Measurements from ENCODE around the gene DNASE1L2. TPM values are rescaled to one million over a fixed set of nuclear protein-coding genes. Genes with fewer than 3 reads are reported as not detected.

The DNASE1L2 gene
- total and polyA plus RNA-seq, 2 of the 4 experiments (the other 2 are of a cell fraction), result 0.18 to 0.75 TPM

GRCh38 chr16:2234813-2235170 lies 1.5 kb upstream of the DNASE1L2 start (continued):
- no peak for TF ChIP-seq CTCF (conservative IDR thresholded peaks at IDR 0.05; ENCODE audit: low read depth, low read length)

GRCh38 chr16:2235234-2235651 lies 1.0 kb upstream of the DNASE1L2 start:
- intact Hi-C loops (cut with micrococcal nuclease) (no loop called here), in situ Hi-C loops (cut with MboI; ENCODE audit: low sequenced_read_pairs) (no loop called here), dilution Hi-C loops (cut with HindIII; ENCODE audit: low sequenced_read_pairs, unreplicated experiment) (no loop called here)
- H4K5ac ChIP-seq (ENCODE audit: low read depth, low read length), result no peak overlapping the region
- peaks cover 14% of the 10 kb centered on the region for H4K20me1 ChIP-seq (ENCODE audit: insufficient read depth, low read length)
- peaks cover 49% of the 10 kb centered on the region for H3K36me3 ChIP-seq (ENCODE audit: control insufficient read depth, insufficient read depth, low read length)
- no peak overlapping the region for H4K8ac ChIP-seq (ENCODE audit: low read depth in 2 of 2, low read length in 2 of 2)
- H3K56ac ChIP-seq (ENCODE audit: extremely low read depth, insufficient read depth, low read length), result no peak overlapping the region
- H3K79me1 ChIP-seq (ENCODE audit: low read depth in 1 of 2, low read length in 2 of 2), result no peaks in the 10 kb centered on the region
- BruUV-seq (replicated peaks), result no TSS peak
- DNase-seq (no peak), ATAC-seq (ENCODE audit: low read depth) (no peak)
- POLR2A ChIA-PET (ENCODE audit: unreplicated experiment), result no interaction called here
- no peaks in the 10 kb centered on the region for H3K9me3 ChIP-seq (ENCODE audit: control insufficient read depth, insufficient read depth, low read length)
- H3K9me1 ChIP-seq (ENCODE audit: insufficient read depth, low read length), result no peaks in the 10 kb centered on the region
- H3K27ac ChIP-seq (ENCODE audit: insufficient read depth, low read length), result no peak overlapping the region
- H2AK5ac ChIP-seq (ENCODE audit: low read depth, low read length), result no peak overlapping the region
- no peak overlapping the region for H2BK15ac ChIP-seq (ENCODE audit: low read depth, low read length)
- H2AK9ac ChIP-seq (replicated peaks; ENCODE audit: low read depth, low read length, poor library complexity), result no peak overlapping the region
- no peak overlapping the region for H2AFZ ChIP-seq (replicated peaks; ENCODE audit: low read length, poor library complexity)
- no peak overlapping the region for H2BK120ac ChIP-seq (ENCODE audit: low read depth, low read length)
- TF ChIP-seq CHD1 (IDR thresholded peaks at IDR 0.05; ENCODE audit: low read depth, low read length) (no peak), POLR2A (IDR thresholded peaks at IDR 0.05; ENCODE audit: low read depth, low read length) (no peak), CEBPB (IDR thresholded peaks at IDR 0.05; ENCODE audit: low read depth, low read length) (no peak)
- H3K23ac ChIP-seq (ENCODE audit: low read depth, low read length), result no peak overlapping the region
- H3K4me3 ChIP-seq (ENCODE audit: insufficient read depth, low read depth, low read length), result no peak overlapping the region
- H2BK5ac ChIP-seq (ENCODE audit: low read depth, low read length, poor library complexity, severe bottlenecking), result no peak overlapping the region
- peaks cover 9% of the 10 kb centered on the region for H3K27me3 ChIP-seq (ENCODE audit: control insufficient read depth, insufficient read depth, low read length)
- no peak overlapping the region for H2BK20ac ChIP-seq (ENCODE audit: low read depth, low read length)
- H3K4me1 ChIP-seq (ENCODE audit: control insufficient read depth, insufficient read depth, low read length), result peaks cover 5% of the 10 kb centered on the region; the same call in 1 of the 2 replicates
- no peak overlapping the region for H3K14ac ChIP-seq (replicated peaks; ENCODE audit: low read depth, low read length)
- H3K18ac ChIP-seq (ENCODE audit: low read depth, low read length), result no peak overlapping the region
- H3K4me2 ChIP-seq (ENCODE audit: low read depth, low read length), result no peak overlapping the region
- no peak overlapping the region for H3K9ac ChIP-seq (ENCODE audit: low read depth, low read length)
- H3K4ac ChIP-seq (ENCODE audit: low read depth, low read length), result no peak overlapping the region
- H4K91ac ChIP-seq (ENCODE audit: insufficient read depth, low read depth, low read length), result no peak overlapping the region
- 96% methylated on average over 19 of the region's 28 CpGs; no CpG with 5 or more reads in 1 of the 2 experiments for WGBS, 2 experiments (ENCODE audit: extremely low coverage in 2 of 2, insufficient read length in 1 of 2)
- CTCF ChIA-PET, result no interaction called here

Measured in IMR-90 (cell line).